Measurements from ENCODE around the gene AKR1D1.
"Not testable (repeated sequence)": the region's sequence is repeated elsewhere in the genome, so short reads cannot be mapped to it uniquely, and the experiment has no call there.

Gene AKR1D1

DNA sequence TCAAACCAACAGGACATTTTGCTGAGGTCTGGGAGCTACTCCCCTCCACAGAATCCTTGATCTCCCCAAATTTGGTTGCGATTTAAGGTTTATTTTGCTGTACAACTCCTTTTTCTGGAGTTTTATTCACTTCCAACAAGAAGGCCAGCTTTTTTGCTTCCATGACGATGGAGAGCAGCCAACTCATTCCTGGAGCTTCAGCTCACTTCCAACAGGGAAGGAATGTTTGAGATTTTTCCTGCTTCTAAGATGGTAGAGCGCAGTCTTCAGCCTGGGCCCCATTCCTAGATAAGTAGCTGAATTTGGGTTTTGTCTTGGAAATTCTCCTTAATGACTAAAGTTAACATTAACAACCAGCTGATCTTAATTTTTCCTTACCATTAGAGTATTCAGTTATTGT lies 43.5 kb upstream of the AKR1D1 start:
- Histone ChIP-seq H3K9ac (ENCODE audit: low read length) (no peak overlapping the region), H2AFZ (ENCODE audit: low read length) (no peak overlapping the region), H3K4me2 (ENCODE audit: low read length) (no peak overlapping the region), H3F3A (ENCODE audit: insufficient read depth, low read length) (no peaks in the 10 kb centered on the region), H3K4me3 (ENCODE audit: low read depth, low read length, poor library complexity, severe bottlenecking) (no peak overlapping the region), H3K79me2 (ENCODE audit: insufficient read depth, low read length) (no peaks in the 10 kb centered on the region), H3K9me2 (ENCODE audit: low read depth, low read length) (no peaks in the 10 kb centered on the region), H3K27ac (ENCODE audit: low read depth, low read length, poor library complexity, severe bottlenecking) (no peak overlapping the region), H3K4me1 (ENCODE audit: insufficient read depth, low read length, severe bottlenecking) (no peaks in the 10 kb centered on the region), H4K20me1 (ENCODE audit: insufficient read depth, low read length) (no peaks in the 10 kb centered on the region), H3K27me3 (ENCODE audit: insufficient read depth, low read length) (no peaks in the 10 kb centered on the region), H3K36me3 (ENCODE audit: insufficient read depth, low read length) (no peaks in the 10 kb centered on the region), H3K9me3 (ENCODE audit: low read length) (peaks cover 5% of the 10 kb centered on the region; the same call in 1 of the 2 replicates)
- no peak for TF ChIP-seq EZH2 (IDR thresholded peaks at IDR 0.05; ENCODE audit: borderline replicate concordance, low read length)

DNA sequence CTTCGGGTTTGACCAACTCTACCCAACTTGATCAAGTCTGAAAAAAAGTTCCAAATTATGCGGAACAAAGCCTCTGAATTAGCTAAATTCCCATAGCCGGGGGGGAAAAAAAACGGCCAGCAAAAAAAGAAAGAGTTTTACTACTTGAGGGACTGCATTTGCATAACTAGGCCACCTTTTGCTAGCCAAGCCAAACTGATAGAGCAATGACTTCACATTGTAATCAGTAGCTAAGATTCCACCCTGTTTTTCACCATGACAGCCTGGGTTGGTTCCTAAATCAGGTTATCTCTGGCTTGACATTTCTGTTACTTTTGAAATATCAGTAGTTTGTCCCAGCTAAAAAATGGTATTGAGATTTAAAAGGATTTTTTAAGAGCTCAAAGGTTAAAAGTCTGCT lies 43.0 kb upstream of the AKR1D1 start:
- H3K4me1 ChIP-seq (ENCODE audit: insufficient read depth, low read length, severe bottlenecking), result no peaks in the 10 kb centered on the region
- no peaks in the 10 kb centered on the region for H3K36me3 ChIP-seq (ENCODE audit: insufficient read depth, low read length)
- TF ChIP-seq, protein P1, sequence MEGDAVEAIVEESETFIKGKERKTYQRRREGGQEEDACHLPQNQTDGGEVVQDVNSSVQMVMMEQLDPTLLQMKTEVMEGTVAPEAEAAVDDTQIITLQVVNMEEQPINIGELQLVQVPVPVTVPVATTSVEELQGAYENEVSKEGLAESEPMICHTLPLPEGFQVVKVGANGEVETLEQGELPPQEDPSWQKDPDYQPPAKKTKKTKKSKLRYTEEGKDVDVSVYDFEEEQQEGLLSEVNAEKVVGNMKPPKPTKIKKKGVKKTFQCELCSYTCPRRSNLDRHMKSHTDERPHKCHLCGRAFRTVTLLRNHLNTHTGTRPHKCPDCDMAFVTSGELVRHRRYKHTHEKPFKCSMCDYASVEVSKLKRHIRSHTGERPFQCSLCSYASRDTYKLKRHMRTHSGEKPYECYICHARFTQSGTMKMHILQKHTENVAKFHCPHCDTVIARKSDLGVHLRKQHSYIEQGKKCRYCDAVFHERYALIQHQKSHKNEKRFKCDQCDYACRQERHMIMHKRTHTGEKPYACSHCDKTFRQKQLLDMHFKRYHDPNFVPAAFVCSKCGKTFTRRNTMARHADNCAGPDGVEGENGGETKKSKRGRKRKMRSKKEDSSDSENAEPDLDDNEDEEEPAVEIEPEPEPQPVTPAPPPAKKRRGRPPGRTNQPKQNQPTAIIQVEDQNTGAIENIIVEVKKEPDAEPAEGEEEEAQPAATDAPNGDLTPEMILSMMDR (IDR thresholded peaks at IDR 0.05; ENCODE audit: low read length), result no peak
- TF ChIP-seq EZH2 (IDR thresholded peaks at IDR 0.05; ENCODE audit: borderline replicate concordance, low read length), result no peak
- no peaks in the 10 kb centered on the region for H3K9me2 ChIP-seq (ENCODE audit: low read depth, low read length)
- no peaks in the 10 kb centered on the region for H4K20me1 ChIP-seq (ENCODE audit: insufficient read depth, low read length)
- H3F3A ChIP-seq (ENCODE audit: insufficient read depth, low read length), result no peaks in the 10 kb centered on the region
- H3K27me3 ChIP-seq (ENCODE audit: insufficient read depth, low read length), result no peaks in the 10 kb centered on the region
- no peak overlapping the region for H2AFZ ChIP-seq (ENCODE audit: low read length)
- H3K27ac ChIP-seq (ENCODE audit: low read depth, low read length, poor library complexity, severe bottlenecking), result no peak overlapping the region
- peaks cover 5% of the 10 kb centered on the region; the same call in 1 of the 2 replicates for H3K9me3 ChIP-seq (ENCODE audit: low read length)
- H3K9ac ChIP-seq (ENCODE audit: low read length), result no peak overlapping the region
- H3K79me2 ChIP-seq (ENCODE audit: insufficient read depth, low read length), result no peaks in the 10 kb centered on the region
- no peak overlapping the region for H3K4me3 ChIP-seq (ENCODE audit: low read depth, low read length, poor library complexity, severe bottlenecking)
- H3K4me2 ChIP-seq (ENCODE audit: low read length), result no peak overlapping the region

DNA sequence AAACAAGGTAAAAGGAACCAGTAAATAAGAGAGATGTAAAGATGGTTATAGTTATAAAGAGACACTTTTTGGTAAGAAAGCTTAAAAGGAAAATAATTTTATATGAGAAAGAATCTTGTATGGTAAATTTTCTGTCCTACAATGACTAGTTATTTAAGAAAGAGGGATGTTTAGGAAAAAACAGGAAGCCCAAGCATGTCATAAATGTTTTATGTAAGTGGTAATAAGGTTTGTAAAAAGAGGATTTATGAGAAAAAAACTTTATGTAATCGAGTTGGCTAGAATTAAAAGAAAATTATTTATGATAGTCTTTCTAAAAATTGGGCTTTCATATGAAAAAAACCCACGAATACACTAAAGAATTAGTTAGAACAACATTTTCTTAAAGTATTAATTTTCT lies 40.1 kb upstream of the AKR1D1 start:
- no peak overlapping the region for H3K27ac ChIP-seq (ENCODE audit: low read depth, low read length, poor library complexity, severe bottlenecking)

DNA sequence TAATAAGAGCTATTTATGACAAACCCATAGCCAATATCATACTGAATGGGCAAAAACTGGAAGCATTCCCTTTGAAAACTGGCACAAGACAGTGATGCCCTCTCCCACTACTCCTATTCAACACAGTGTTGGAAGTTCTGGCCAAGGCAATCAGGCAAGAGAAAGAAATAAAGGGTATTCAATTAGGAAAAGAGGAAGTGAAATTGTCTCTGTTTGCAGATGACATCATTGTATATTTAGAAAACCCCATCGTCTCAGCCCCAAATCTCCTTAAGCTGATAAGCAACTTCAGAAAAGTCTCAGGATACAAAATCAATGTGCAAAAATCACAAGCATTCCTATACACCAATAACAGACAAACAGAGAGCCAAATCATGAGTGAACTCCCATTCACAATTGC lies 36.2 kb upstream of the AKR1D1 start:
- H3K9me3 ChIP-seq (ENCODE audit: low read length); H3F3A ChIP-seq (ENCODE audit: insufficient read depth, low read length); H3K4me2 ChIP-seq (ENCODE audit: low read length); H3K36me3 ChIP-seq (ENCODE audit: insufficient read depth, low read length); H4K20me1 ChIP-seq (ENCODE audit: insufficient read depth, low read length); H2AFZ ChIP-seq (ENCODE audit: low read length); H3K9me2 ChIP-seq (ENCODE audit: low read depth, low read length); H3K79me2 ChIP-seq (ENCODE audit: insufficient read depth, low read length); H3K27ac ChIP-seq (ENCODE audit: low read depth, low read length, poor library complexity, severe bottlenecking); H3K4me1 ChIP-seq (ENCODE audit: insufficient read depth, low read length, severe bottlenecking); H3K4me3 ChIP-seq (ENCODE audit: low read depth, low read length, poor library complexity, severe bottlenecking); H3K27me3 ChIP-seq (ENCODE audit: insufficient read depth, low read length); H3K9ac ChIP-seq (ENCODE audit: low read length): not testable (repeated sequence)

More for the DNA sequence above, 40.1 kb upstream of the AKR1D1 start:
- Histone ChIP-seq H3F3A (ENCODE audit: insufficient read depth, low read length) (no peaks in the 10 kb centered on the region), H3K9me3 (ENCODE audit: low read length) (peaks cover 5% of the 10 kb centered on the region; the same call in 1 of the 2 replicates), H3K9me2 (ENCODE audit: low read depth, low read length) (no peaks in the 10 kb centered on the region), H3K4me1 (ENCODE audit: insufficient read depth, low read length, severe bottlenecking) (no peaks in the 10 kb centered on the region), H4K20me1 (ENCODE audit: insufficient read depth, low read length) (no peaks in the 10 kb centered on the region), H3K79me2 (ENCODE audit: insufficient read depth, low read length) (no peaks in the 10 kb centered on the region), H2AFZ (ENCODE audit: low read length) (no peak overlapping the region), H3K4me3 (ENCODE audit: low read depth, low read length, poor library complexity, severe bottlenecking) (no peak overlapping the region), H3K4me2 (ENCODE audit: low read length) (no peak overlapping the region), H3K36me3 (ENCODE audit: insufficient read depth, low read length) (no peaks in the 10 kb centered on the region), H3K9ac (ENCODE audit: low read length) (no peak overlapping the region), H3K27me3 (ENCODE audit: insufficient read depth, low read length) (no peaks in the 10 kb centered on the region)
- TF ChIP-seq EZH2 (IDR thresholded peaks at IDR 0.05; ENCODE audit: borderline replicate concordance, low read length), result no peak
- TF ChIP-seq, protein P1 (IDR thresholded peaks at IDR 0.05; ENCODE audit: low read length), result no peak

All from OCI-LY1 (cell line).